Activated CD4-positive, CD25-positive, alpha-beta regulatory T cell treated with anti-CD3 and anti-CD28 coated beads, Interleukin-2, amount 50 U/mL, for 24 hours (primary cell): ENCODE results near the gene SENP8.

Experiments used
- ATAC-seq, 2 donors: fragments of 150-1000 bp; cut with Tn5 transposase; one replicate each; pipeline ENCODE4 v1.10.0; 2021; ENCODE audit warnings: mild to moderate bottlenecking in 1 of 2, moderate library complexity in 1 of 2

The SENP8 gene

DNA sequence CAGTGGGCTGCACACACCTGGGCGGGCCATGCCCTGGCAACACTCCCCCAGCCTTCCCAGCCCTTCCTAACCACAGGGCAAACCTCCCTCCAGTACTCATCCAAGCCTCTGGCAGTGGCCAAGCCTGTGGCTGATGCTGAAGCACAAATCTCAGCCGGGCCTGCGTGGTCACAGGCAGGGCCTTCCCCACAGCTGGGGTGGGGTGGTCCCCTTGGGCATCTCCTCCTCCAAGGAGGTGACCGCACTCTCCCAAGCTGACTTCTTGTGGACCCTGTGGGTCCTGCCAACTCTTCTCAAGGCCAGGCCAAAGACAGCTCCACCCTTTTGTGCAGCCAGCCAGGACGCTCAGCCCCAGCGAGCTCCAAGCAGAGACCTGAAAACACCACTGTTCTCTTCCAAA, 58.0 kb downstream of the SENP8 start:
- ATAC-seq, result no peak

DNA sequence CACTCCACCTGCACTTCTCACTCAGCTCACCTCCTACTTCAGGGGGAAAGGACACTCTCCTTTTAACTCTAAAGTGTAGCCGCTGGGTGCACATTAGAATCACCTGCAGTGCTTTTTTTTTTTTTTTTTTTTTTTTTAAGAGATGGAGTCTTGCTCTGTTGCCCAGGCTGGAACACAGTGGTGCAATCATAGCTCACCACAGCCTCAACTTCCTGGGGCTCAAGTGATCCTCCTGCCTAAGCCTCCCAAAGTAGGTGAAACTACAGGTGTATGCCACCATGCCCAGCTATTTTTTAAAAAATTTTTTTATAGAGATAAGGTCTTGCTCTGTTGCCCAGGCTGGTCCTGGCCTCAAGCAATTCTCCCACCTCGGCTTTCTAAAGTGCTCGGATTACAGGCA, 58.5 kb downstream of the SENP8 start:
- ATAC-seq, result no peak

DNA sequence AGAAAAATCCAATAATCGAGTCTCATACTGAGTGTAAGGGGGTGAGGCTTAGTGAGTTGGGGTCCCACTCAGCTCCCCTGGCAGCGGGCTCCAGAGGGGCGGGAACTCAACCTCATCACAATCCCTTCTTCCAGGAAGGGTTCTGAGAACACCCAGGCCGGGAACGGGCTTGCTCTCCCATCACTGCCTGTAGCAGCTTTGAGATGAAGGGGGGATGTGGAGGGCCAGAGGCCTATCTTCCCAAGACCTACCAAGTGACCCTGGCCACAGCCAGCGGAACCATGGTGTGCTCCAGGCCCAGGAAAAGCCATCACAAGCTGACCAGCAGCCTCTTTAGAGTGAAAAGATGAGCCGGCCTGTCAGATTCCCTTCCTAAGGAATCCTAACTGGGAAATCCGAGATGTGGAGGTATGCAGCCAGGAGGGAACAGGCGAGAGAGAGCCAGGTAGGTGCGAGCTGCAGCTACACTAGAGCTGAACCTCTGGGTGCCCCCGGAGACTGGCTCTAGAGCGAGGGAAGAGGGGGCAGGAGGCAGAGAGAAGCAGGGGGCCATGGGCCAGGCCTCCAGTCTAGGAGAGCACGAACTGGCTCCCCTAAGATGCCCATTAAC, 60.9 kb downstream of the SENP8 start:
- ATAC-seq, result no peak

DNA sequence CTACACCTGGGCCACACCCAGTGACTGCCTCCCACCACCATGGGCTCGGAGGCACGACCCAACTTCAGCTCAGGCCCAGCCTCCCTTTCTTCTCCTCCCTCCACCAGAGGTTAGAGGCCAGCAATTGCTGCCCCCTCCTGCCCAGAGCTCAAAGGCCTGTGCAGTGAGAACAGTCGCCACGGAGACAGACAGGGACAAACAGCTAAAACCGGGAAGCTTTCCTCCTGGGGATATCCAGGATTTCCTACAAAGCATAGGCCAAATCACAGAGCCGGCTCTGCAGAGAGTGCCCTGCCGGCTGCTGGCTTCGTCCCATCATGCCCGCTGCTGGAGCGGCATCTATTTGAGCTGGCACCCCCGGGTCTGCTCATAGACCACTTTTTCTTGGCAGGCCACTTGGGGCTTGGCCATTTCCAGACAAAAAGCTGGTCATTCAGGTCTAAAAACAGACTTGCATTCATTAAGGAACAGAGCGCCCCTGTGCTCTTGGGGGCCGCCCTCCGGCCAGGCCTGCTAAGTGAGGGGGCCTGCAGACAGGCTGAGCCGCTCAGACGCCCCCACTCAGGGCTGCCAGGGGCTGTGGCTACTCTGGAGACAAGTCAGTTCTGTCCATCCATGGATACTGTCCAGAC, 61.9 kb downstream of the SENP8 start:
- no peak for ATAC-seq

DNA sequence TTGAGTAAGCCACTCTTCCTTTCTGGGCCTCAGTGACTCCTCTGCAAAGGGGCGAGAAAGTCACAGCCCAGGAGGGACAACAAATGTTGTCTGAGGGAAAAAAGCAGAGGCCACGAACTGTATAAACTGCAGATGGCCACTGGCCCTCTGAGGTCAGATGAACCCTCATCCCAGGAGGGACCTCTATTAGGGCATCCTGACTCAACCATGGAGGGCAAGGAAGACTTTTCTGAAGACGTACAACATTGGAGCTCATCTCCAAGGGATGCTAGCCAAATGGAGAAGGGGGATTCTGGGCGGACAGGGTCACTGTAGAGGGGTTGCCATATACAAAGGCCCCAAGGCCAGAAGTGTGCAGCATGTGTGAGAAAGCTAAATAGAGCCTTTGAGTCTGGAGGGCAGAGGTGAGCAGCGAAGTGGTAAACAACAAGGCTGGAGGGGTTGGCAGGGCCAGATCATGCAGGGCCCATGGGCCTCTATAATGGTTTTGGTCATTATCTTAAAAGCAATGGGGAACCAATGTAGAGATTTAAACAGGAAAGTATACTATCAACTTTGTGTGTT, 62.6 kb downstream of the SENP8 start:
- ATAC-seq, result no peak

DNA sequence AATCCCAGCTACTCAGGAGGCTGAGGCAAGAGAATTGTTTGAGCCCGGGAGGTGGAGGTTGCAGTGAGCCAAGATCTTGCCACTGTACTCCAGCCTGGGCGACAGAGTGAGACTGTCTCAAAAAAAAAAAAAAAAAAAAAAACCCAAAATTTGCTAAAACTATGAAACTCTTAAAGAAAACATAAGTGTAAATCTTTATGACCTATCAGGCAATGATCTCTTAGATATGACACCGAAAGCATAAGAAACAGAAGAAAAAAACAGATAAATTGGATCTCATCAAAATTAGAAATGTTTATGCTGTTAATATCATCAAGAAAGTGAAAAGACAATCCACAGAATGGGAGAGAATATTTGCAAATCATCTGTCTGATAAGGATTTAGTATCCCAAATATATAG, 64.0 kb downstream of the SENP8 start:
- ATAC-seq, result no peak

DNA sequence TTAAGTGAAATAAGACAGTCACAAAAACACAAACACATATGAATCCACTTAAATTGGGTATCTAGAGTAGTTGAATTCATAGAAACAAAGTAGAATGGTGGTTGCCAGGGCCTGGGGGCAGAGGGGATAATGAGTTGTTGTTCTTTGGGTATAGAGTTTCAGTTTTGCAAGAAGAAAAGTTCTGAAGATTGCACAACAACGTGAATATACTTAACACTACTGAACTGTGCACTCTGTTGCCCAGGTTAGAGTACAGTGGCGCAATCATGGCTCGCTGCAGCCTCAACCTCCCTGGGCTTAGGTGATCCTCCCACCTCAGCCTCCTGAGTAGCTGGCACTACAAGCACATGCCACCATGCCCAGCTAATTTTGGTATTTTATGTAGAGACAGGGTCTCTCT, 64.5 kb downstream of the SENP8 start:
- ATAC-seq, result no peak

DNA sequence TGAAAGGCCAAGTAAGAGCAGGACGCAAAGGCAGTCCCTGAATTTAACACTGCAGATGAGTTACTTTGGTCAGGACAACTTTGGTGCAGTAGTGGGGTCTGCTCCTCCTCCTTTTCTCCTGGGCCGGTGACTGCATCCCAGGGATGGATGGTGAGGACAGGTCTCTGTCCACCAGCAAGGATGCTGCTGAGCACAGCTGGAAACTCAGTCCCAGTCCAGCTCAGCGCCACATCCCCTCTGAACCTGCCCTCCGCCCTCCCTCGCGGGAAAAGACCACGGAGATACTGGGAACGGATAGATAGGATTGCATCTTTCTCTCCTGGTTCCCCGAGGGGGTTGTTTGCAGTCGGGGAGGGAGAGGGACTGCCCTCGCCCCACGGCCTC, 65.6 kb downstream of the SENP8 start:
- no peak for ATAC-seq

DNA sequence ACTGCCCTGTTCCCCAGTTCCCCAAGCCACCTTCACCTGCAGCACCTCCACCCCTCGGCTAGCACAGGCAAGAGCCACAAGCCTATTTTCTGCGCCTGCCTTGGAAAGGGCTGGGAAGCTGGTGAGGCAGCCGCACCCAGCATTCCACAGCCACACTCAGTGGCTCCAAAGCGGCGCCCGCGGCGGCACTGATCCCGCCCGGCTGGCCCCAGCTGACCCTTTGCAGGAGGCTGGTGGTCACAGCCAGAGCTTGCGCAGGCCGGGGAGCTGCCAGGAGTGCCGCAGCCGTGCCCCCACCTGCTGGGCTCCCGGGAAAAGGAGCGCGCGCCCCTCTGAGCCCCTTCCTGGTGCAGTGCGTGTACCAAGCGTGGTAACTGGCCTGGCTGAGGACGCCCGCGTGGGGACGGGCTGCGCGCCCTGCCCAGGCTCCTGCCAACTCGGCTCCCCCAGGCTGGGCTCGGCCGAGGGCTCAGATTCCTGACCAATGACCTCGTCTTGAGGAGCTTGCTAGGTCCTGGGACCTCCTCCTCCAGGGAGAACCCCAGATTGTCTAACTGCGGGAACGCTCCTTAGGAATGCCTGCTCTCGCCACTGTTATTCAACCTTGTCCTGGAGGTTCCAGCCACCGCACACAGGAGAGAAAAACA, 66.1 kb downstream of the SENP8 start:
- ATAC-seq, result no peak

DNA sequence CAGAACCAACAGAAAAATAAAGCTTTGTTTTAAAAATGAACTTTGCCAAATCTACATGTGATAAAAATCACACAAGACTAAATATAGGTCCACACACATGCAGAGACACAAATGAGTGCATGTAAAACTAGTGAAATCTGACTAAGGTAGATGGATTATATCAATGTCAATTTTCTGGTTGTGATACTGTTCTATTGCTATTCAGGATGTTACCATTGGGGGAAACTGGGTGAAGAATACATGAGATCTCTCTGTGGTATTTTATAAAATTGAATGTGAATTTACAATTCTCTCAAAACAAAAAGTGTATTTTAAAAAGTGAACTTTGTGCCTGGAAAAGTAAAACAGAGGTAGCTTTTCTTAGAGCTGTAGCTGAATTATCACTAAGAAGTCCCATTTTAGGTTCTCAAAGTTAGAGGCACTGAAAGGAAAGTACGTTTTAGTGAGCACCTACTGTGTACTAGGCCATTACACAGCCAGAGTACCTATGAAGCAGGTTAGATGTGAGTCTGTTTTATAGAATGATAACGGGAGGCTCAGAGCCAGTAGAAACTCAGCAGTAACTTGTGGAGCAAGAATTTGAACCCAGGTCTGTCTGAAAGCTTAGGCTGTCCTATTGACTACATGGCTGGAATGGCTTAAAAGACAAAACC, 71.2 kb downstream of the SENP8 start:
- ATAC-seq, result no peak

DNA sequence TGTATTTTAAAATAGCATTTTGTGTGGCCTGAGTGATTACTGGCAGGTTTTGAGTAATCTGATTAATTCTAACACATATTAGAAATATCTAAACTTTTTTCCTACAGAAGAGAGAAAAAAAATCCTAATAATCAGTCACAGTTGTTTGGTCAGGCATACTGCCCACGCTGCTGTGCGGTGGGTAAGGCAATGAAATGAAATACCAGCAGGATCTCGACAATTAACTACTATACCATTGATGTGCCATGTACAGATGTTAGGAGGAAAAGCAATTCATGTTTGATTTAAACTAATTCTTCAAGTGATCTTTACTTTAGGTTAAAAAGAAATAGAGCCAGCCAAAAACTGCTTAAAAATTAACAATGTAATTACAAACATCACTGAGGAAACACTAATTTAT, 74.2 kb downstream of the SENP8 start:
- ATAC-seq, result no peak
